Measurements from ENCODE around the gene TGFB1I1. TPM values are rescaled to one million over a fixed set of nuclear protein-coding genes. Genes with fewer than 3 reads are reported as not detected.
A peak's percentile ranks its signal among the peaks of the same experiment; 100 is the strongest.

TGFB1I1 gene
- total and polyA plus RNA-seq, 2 of the 13 experiments (the other 11 are each of a cell fraction or from before 2014, with no cell fraction given), result 0.80 to 2.9 TPM

DNA sequence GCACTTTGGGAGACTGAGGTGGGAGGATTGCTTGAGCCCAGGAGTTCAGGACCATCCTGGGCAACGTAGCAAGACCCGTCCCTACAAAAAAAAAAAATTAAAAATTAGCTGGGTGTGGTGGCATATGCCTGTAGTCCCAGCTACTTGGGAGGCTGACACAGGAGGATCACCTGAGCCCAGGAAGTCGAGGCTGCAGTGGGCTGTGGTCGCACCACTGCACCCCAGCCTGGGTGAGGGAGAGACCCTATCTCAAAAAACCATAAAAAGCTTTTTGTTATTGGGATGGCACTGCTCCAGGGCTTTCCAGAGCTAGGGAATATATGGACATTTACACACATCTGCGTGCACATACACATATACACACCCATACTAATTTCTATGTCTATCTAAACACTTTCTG is 20.8 kb upstream of the TGFB1I1 start:
- 0 out of 5 replicates have a peak, but pooled peaks cover 0 to under 1% of the 10 kb centered on the region in 2 experiments for H3K27me3 ChIP-seq (ENCODE audit: control insufficient read depth in 1 of 2, insufficient read depth in 2 of 2, low read length in 2 of 2)
- H3K79me2 ChIP-seq (ENCODE audit: insufficient read depth, low read length), result peaks cover 3% of the 10 kb centered on the region
- no peak for ATAC-seq
- no peak for DNase-seq (ENCODE audit: low spot score)
- 26% methylated on average over 5 of the region's 5 CpGs for WGBS (ENCODE audit: low lambda C conversion rate)
- intact Hi-C loops (cut with micrococcal nuclease; ENCODE audit: unreplicated experiment), result no loop called here
- FAIRE-seq, result no peak
- ChIA-PET CTCF (ENCODE audit: low intra/inter-chr PET ratio, low total read pairs) (no interaction called here), POLR2A (interaction anchor here (0.6 to 2.6 kb wide), 10 partner anchors 8 to 501 kb away, joined by 3 to 8 read pairs (median 4); partner anchors contain the start of genes ARMC5, FUS, RUSF1 and TGFB1I1)
- BruUV-seq (replicated peaks), result no TSS peak
- H3K4me1 ChIP-seq (ENCODE audit: insufficient read depth, low read length), result peaks cover 48% of the 10 kb centered on the region
- no peaks in the 10 kb centered on the region for H3K9me3 ChIP-seq (ENCODE audit: low read length)
- no peaks in the 10 kb centered on the region for H3K36me3 ChIP-seq (replicated peaks in 1 of 2; ENCODE audit: control insufficient read depth in 1 of 2, insufficient read depth in 2 of 2, low read length in 2 of 2)
- peak overlapping the region; percentile 52; the same call in 1 of the 2 replicates for H3K4me2 ChIP-seq (ENCODE audit: low read depth, low read length)
- peaks cover 18% of the 10 kb centered on the region for H4K20me1 ChIP-seq (ENCODE audit: insufficient read depth, low read length)
- no peak overlapping the region for H3K9ac ChIP-seq (ENCODE audit: insufficient read depth, low read depth, low read length)
- no peak overlapping the region for H2AFZ ChIP-seq (ENCODE audit: low read length)
- no peak overlapping the region for H3K27ac ChIP-seq (ENCODE audit: extremely low read length, insufficient read depth, low read length)
- H3K4me3 ChIP-seq (replicated peaks in 1 of 3; ENCODE audit: insufficient read depth in 1 of 3, low read depth in 2 of 3, low read length in 3 of 3), result no peak overlapping the region
- TF ChIP-seq ZFY (CRISPR knock-in tag; IDR thresholded peaks at IDR 0.05) (no peak), MEF2D (CRISPR knock-in tag; IDR thresholded peaks at IDR 0.05) (no peak), NONO (IDR thresholded peaks at IDR 0.05) (no peak), NONO (CRISPR knock-in tag; conservative IDR thresholded peaks at IDR 0.05) (0 out of 2 replicates have a peak, but pooled peaks have one; percentile 6), PHF21A (CRISPR knock-in tag; IDR thresholded peaks at IDR 0.05) (no peak), ZFP41 (CRISPR knock-in tag; IDR thresholded peaks at IDR 0.05; ENCODE audit: borderline replicate concordance) (0 out of 2 replicates have a peak, but pooled peaks have one; percentile 22), RBFOX2 (IDR thresholded peaks at IDR 0.05; ENCODE audit: low read depth, low read length) (no peak), ZNF564 (CRISPR knock-in tag; IDR thresholded peaks at IDR 0.05) (no peak)
- TF ChIP-seq, protein P1, sequence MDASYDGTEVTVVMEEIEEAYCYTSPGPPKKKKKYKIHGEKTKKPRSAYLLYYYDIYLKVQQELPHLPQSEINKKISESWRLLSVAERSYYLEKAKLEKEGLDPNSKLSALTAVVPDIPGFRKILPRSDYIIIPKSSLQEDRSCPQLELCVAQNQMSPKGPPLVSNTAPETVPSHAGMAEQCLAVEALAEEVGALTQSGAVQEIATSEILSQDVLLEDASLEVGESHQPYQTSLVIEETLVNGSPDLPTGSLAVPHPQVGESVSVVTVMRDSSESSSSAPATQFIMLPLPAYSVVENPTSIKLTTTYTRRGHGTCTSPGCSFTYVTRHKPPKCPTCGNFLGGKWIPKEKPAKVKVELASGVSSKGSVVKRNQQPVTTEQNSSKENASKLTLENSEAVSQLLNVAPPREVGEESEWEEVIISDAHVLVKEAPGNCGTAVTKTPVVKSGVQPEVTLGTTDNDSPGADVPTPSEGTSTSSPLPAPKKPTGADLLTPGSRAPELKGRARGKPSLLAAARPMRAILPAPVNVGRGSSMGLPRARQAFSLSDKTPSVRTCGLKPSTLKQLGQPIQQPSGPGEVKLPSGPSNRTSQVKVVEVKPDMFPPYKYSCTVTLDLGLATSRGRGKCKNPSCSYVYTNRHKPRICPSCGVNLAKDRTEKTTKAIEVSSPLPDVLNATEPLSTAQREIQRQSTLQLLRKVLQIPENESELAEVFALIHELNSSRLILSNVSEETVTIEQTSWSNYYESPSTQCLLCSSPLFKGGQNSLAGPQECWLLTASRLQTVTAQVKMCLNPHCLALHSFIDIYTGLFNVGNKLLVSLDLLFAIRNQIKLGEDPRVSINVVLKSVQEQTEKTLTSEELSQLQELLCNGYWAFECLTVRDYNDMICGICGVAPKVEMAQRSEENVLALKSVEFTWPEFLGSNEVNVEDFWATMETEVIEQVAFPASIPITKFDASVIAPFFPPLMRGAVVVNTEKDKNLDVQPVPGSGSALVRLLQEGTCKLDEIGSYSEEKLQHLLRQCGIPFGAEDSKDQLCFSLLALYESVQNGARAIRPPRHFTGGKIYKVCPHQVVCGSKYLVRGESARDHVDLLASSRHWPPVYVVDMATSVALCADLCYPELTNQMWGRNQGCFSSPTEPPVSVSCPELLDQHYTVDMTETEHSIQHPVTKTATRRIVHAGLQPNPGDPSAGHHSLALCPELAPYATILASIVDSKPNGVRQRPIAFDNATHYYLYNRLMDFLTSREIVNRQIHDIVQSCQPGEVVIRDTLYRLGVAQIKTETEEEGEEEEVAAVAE (CRISPR knock-in tag; IDR thresholded peaks at IDR 0.05; ENCODE audit: borderline replicate concordance), result no peak
- TF ChIP-seq, protein P2, sequence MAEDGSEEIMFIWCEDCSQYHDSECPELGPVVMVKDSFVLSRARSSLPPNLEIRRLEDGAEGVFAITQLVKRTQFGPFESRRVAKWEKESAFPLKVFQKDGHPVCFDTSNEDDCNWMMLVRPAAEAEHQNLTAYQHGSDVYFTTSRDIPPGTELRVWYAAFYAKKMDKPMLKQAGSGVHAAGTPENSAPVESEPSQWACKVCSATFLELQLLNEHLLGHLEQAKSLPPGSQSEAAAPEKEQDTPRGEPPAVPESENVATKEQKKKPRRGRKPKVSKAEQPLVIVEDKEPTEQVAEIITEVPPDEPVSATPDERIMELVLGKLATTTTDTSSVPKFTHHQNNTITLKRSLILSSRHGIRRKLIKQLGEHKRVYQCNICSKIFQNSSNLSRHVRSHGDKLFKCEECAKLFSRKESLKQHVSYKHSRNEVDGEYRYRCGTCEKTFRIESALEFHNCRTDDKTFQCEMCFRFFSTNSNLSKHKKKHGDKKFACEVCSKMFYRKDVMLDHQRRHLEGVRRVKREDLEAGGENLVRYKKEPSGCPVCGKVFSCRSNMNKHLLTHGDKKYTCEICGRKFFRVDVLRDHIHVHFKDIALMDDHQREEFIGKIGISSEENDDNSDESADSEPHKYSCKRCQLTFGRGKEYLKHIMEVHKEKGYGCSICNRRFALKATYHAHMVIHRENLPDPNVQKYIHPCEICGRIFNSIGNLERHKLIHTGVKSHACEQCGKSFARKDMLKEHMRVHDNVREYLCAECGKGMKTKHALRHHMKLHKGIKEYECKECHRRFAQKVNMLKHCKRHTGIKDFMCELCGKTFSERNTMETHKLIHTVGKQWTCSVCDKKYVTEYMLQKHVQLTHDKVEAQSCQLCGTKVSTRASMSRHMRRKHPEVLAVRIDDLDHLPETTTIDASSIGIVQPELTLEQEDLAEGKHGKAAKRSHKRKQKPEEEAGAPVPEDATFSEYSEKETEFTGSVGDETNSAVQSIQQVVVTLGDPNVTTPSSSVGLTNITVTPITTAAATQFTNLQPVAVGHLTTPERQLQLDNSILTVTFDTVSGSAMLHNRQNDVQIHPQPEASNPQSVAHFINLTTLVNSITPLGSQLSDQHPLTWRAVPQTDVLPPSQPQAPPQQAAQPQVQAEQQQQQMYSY (CRISPR knock-in tag; IDR thresholded peaks at IDR 0.05), result no peak
- TF ChIP-seq, protein P3, sequence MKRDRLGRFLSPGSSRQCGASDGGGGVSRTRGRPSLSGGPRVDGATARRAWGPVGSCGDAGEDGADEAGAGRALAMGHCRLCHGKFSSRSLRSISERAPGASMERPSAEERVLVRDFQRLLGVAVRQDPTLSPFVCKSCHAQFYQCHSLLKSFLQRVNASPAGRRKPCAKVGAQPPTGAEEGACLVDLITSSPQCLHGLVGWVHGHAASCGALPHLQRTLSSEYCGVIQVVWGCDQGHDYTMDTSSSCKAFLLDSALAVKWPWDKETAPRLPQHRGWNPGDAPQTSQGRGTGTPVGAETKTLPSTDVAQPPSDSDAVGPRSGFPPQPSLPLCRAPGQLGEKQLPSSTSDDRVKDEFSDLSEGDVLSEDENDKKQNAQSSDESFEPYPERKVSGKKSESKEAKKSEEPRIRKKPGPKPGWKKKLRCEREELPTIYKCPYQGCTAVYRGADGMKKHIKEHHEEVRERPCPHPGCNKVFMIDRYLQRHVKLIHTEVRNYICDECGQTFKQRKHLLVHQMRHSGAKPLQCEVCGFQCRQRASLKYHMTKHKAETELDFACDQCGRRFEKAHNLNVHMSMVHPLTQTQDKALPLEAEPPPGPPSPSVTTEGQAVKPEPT (CRISPR knock-in tag; IDR thresholded peaks at IDR 0.05; ENCODE audit: low read depth), result no peak
- in situ Hi-C loops (cut with HindIII; ENCODE audit: extremely low pct_ligation_motif_present, low pct_unique_long_range_greater_than_20kb), result loop anchor here (10.0 kb wide), 1 partner anchor 424 kb away; the partner anchor contains the start of gene ZNF267
